GM23248 (cell line): ENCODE results near the gene C9orf152.

ENCODE experiments used
- EZH2 ChIP-seq: fragments of 200-600 bp; sonication (generic); IDR thresholded peaks from 2 replicates; pipeline ENCODE4 v1.6.1; 2018; ENCODE audit warnings: antibody characterized with exemption, mild to moderate bottlenecking; ENCODE audit not compliant: insufficient read depth, poor library complexity, severe bottlenecking
- EZH2phosphoT487 ChIP-seq: fragments of 200-600 bp; sonication (generic); IDR thresholded peaks from 2 replicates; pipeline ENCODE4 v1.6.1; 2018; ENCODE audit warnings: antibody characterized with exemption, moderate library complexity, mild to moderate bottlenecking, low read depth; ENCODE audit not compliant: insufficient read depth

GRCh38 chr9:110214090-110214489 is 6.1 kb upstream of the C9orf152 start:
- TF ChIP-seq EZH2, result no peak
- TF ChIP-seq EZH2phosphoT487, result no peak
